GM12878 (cell line): Measurements from ENCODE around the gene NUDT13. TPM values are rescaled to one million over a fixed set of nuclear protein-coding genes. Genes with fewer than 3 reads are reported as not detected.
A peak's percentile ranks its signal among the peaks of the same experiment; 100 is the strongest.

Experiments
- BCL3 ChIP-seq: IDR thresholded peaks from 2 replicates; pipeline ENCODE4 v1.6.1; 2011; ENCODE audit warnings: borderline replicate concordance, low read depth, mild to moderate bottlenecking, moderate library complexity, low read length; ENCODE audit not compliant: insufficient read depth, poor library complexity, severe bottlenecking
- BRCA1 ChIP-seq: IDR thresholded peaks from 2 replicates; pipeline ENCODE4 v1.6.1; 2011; ENCODE audit warnings: low read depth, low read length, improper control_type of control experiment
- CUX1 ChIP-seq: IDR thresholded peaks from 2 replicates; pipeline ENCODE4 v1.6.1; 2012; ENCODE audit warnings: improper control_type of control experiment, low read depth, low read length; ENCODE audit not compliant: insufficient replicate concordance
- ETV6 ChIP-seq, 2 experiments: fragments of 450-650 bp in 1 of 2; IDR thresholded peaks in 1 of 2; conservative IDR thresholded peaks in 1 of 2; 2 replicates each; pipeline ENCODE4 v1.6.1; 2014; ENCODE audit warnings: antibody characterized with exemption in 1 of 2, borderline replicate concordance in 1 of 2, low read depth in 1 of 2, mild to moderate bottlenecking in 1 of 2, moderate library complexity in 1 of 2
- IKZF1 ChIP-seq: fragments of 450-650 bp; conservative IDR thresholded peaks from 2 replicates; pipeline ENCODE4 v1.6.1; 2017; ENCODE audit warnings: antibody characterized with exemption, mild to moderate bottlenecking
- MTA3 ChIP-seq: IDR thresholded peaks from 2 replicates; pipeline ENCODE4 v1.6.1; 2012; ENCODE audit warnings: low read length, inconsistent platforms, borderline replicate concordance
- MXI1 ChIP-seq: fragments of 150-350 bp; IDR thresholded peaks from 2 replicates; pipeline ENCODE4 v1.6.1; 2011; ENCODE audit warnings: low read depth, mild to moderate bottlenecking, inconsistent platforms, low read length, improper control_type of control experiment
- SMARCA5 ChIP-seq: fragments of 450-650 bp; IDR thresholded peaks from 2 replicates; pipeline ENCODE4 v1.6.1; 2017; ENCODE audit warnings: mild to moderate bottlenecking
- SMC3 ChIP-seq: IDR thresholded peaks from 2 replicates; pipeline ENCODE4 v1.6.1; 2011; ENCODE audit warnings: low read length, improper control_type of control experiment, borderline replicate concordance
- SUZ12 ChIP-seq: fragments of 200-600 bp; sonication (generic); IDR thresholded peaks from one replicate; pipeline ENCODE4 v1.6.1; 2018; ENCODE audit warnings: antibody characterized with exemption, mild to moderate bottlenecking; ENCODE audit not compliant: unreplicated experiment
- TCF3 ChIP-seq: IDR thresholded peaks from 2 replicates; pipeline ENCODE4 v1.6.1; 2012; ENCODE audit warnings: low read depth, mild to moderate bottlenecking, low read length, borderline replicate concordance; ENCODE audit not compliant: insufficient read depth
- USF1 ChIP-seq: IDR thresholded peaks from 2 replicates; pipeline ENCODE4 v1.6.1; 2011; ENCODE audit warnings: borderline replicate concordance, low read depth, mild to moderate bottlenecking, moderate library complexity, mixed read lengths, low read length; ENCODE audit not compliant: insufficient read depth; ENCODE audit errors: extremely low read length
- ZNF207 ChIP-seq: fragments of 450-650 bp; IDR thresholded peaks from 2 replicates; pipeline ENCODE4 v1.6.1; 2014; ENCODE audit warnings: antibody characterized with exemption, mild to moderate bottlenecking, borderline replicate concordance
- ZNF24 ChIP-seq: fragments of 450-650 bp; IDR thresholded peaks from 2 replicates; pipeline ENCODE4 v1.6.1; 2017; ENCODE audit warnings: antibody characterized with exemption, mild to moderate bottlenecking
- ZNF687 ChIP-seq: fragments of 450-650 bp; IDR thresholded peaks from 2 replicates; pipeline ENCODE4 v1.6.1; 2017; ENCODE audit warnings: mild to moderate bottlenecking, moderate library complexity
- polyA plus RNA-seq, 11 experiments: library from polyadenylated mRNA; depleted of rRNA in 4 of 11; unstranded in 6 of 11; stranded (reverse) in 5 of 11; fragments of >200 nt; fragmentation: Nextera tagmentation in 4 of 11; fragmentation: Illumina TruSeq in 1 of 11; extraction: Ambion mirVana in 4 of 11; extraction: Trizol in 1 of 11; gene quantifications; 1 replicate in 1 of 11; 2 replicates in 10 of 11; pipeline versions ENCODE4 v1.2.1 to v1.2.3, GENCODE V29; 2011 to 2016; ENCODE audit warnings: inconsistent platforms in 2 of 11, missing spikeins in 2 of 11, low read depth in 1 of 11
- total RNA-seq, 4 experiments: library from RNA; depleted of rRNA in 3 of 4; stranded (reverse); fragments of >200 nt in 3 of 4; fragmentation: Illumina TruSeq in 1 of 4; extraction: Trizol in 1 of 4; gene quantifications; 2 replicates each; pipeline versions ENCODE4 v1.2.1 to v1.2.3, GENCODE V29; 2013 to 2021

NUDT13 gene
- total and polyA plus RNA-seq, 10 of the 15 experiments (the other 5 are each of a cell fraction or from before 2014, with no cell fraction given): 0.72 to 6.1 (median 1.9) TPM

- TF ChIP-seq USF1 (no peak), SMARCA5 (peak; percentile 86), MTA3 (peak; percentile 67), BRCA1 (no peak), TCF3 (peak; percentile 79; the same call in 1 of the 2 replicates), ZNF207 (peak; percentile 95), SUZ12 (no peak), IKZF1 (peak; percentile 99), ZNF687 (peak; percentile 79), ZNF24 (peak; percentile 32; the same call in 1 of the 2 replicates), SMC3 (peak; percentile 61), ETV6 (conservative IDR thresholded peaks at IDR 0.05 in 1 of 2, IDR thresholded peaks at IDR 0.05 in 1 of 2; ENCODE audit: borderline replicate concordance in 1 of 2, low read depth in 1 of 2) (no peak), MXI1 (no peak; the same call in 1 of the 2 replicates), BCL3 (peak; percentile 77), CUX1 (no peak)
These were observed 13.6 kb upstream of the NUDT13 start, which contains the start of gene P4HA1 (continued) for GRCh38 chr10:73096449-73097304.
